Fibroblast of the conjunctiva (primary cell): ENCODE results near the gene OR7G2.
"Not testable (repeated sequence)": the region's sequence is repeated elsewhere in the genome, so short reads cannot be mapped to it uniquely, and the experiment has no call there.

Experiments
- DNase-seq: peaks from one replicate; pipeline ENCODE4 v3.0.0-alpha.2; 2010; ENCODE audit warnings: low read depth

The OR7G2 gene

GRCh38 chr19:9073806-9074205 is 33.5 kb downstream of the OR7G2 start:
- DNase-seq: no peak

- not testable (repeated sequence) for DNase-seq
Measured at GRCh38 chr19:9071720-9072119, 35.6 kb downstream of the OR7G2 start.

GRCh38 chr19:9070066-9070465 is 37.2 kb downstream of the OR7G2 start:
- no peak for DNase-seq

GRCh38 chr19:9065457-9066014 is 41.7 kb downstream of the OR7G2 start:
- DNase-seq: no peak

GRCh38 chr19:9061879-9062278 is 45.4 kb downstream of the OR7G2 start:
- DNase-seq: no peak

GRCh38 chr19:9060564-9061340 is 46.5 kb downstream of the OR7G2 start:
- no peak for DNase-seq

- DNase-seq: no peak
Measured at GRCh38 chr19:9058905-9059667, 48.2 kb downstream of the OR7G2 start.

- no peak for DNase-seq
Measured at GRCh38 chr19:9057505-9058258, 49.6 kb downstream of the OR7G2 start.

- not testable (repeated sequence) for DNase-seq
Measured at GRCh38 chr19:9056131-9056530, 51.1 kb downstream of the OR7G2 start.

GRCh38 chr19:9054765-9055164 is 52.5 kb downstream of the OR7G2 start:
- DNase-seq: no peak

- no peak for DNase-seq
Measured at GRCh38 chr19:9054207-9054606, 53.1 kb downstream of the OR7G2 start.

GRCh38 chr19:9053674-9054073 is 53.6 kb downstream of the OR7G2 start:
- DNase-seq: not testable (repeated sequence)

- DNase-seq: no peak
Measured at GRCh38 chr19:9052894-9053293, 54.4 kb downstream of the OR7G2 start.
